H1 (cell line): ENCODE data around the gene TCF4. TPM values are rescaled to one million over a fixed set of nuclear protein-coding genes. Genes with fewer than 3 reads are reported as not detected.

Experiments used
- CTCF ChIA-PET: fragments of 300-600 bp; sonication (Branson Sonifier 250); formaldehyde crosslinking; loops from one replicate; lab custom pipeline; 2021; ENCODE audit not compliant: partially characterized antibody; lab: Charles Lee
- POLR2A ChIA-PET: fragments of 300-600 bp; sonication (Branson Sonifier 250); formaldehyde crosslinking; loops from one replicate; lab custom pipeline; 2021; ENCODE audit warnings: inconsistent platforms; ENCODE audit not compliant: partially characterized antibody; lab: Charles Lee
- DNase-seq, 2 experiments: peaks; one replicate each; pipeline versions ENCODE4 v3.0.0 to v3.0.0-alpha.2; 2010 to 2022; ENCODE audit warnings: low spot score in 2 of 2, low read depth in 1 of 2, mixed read lengths in 1 of 2
- FAIRE-seq: peaks from 2 replicates; lab custom pipeline; 2011; peaks lifted over from hg19 to GRCh38; lab: Jason Lieb, UNC
- H2AFZ ChIP-seq: 2 replicates; pipeline ENCODE4 v1.8.1; 2012; ENCODE audit warnings: low read length, inconsistent platforms
- H2AK5ac ChIP-seq: 2 replicates; pipeline ENCODE4 v1.6.1; 2013; ENCODE audit warnings: low read depth, low read length
- H2BK120ac ChIP-seq: replicated peaks from 2 replicates; pipeline ENCODE3; 2013; ENCODE audit warnings: low read depth, low read length, inconsistent platforms
- H2BK12ac ChIP-seq: 2 replicates; pipeline ENCODE4 v1.6.1; 2013; ENCODE audit warnings: low read depth, low read length
- H2BK15ac ChIP-seq: 2 replicates; pipeline ENCODE4 v1.6.1; 2013; ENCODE audit warnings: low read length
- H2BK20ac ChIP-seq: 2 replicates; pipeline ENCODE4 v1.6.1; 2013; ENCODE audit warnings: low read length
- H2BK5ac ChIP-seq: 2 replicates; pipeline ENCODE4 v1.6.1; 2013; ENCODE audit warnings: low read depth, low read length
- H3K14ac ChIP-seq: 2 replicates; pipeline ENCODE4 v1.6.1; 2013; ENCODE audit warnings: inconsistent platforms; ENCODE audit not compliant: insufficient read length
- H3K18ac ChIP-seq: 2 replicates; pipeline ENCODE4 v1.6.1; 2013; ENCODE audit warnings: low read length; ENCODE audit errors: extremely low read depth
- H3K23ac ChIP-seq: 2 replicates; pipeline ENCODE4 v1.6.1; 2013; ENCODE audit warnings: inconsistent platforms; ENCODE audit not compliant: insufficient read length
- H3K23me2 ChIP-seq: 2 replicates; pipeline ENCODE4 v1.6.1; 2013; ENCODE audit warnings: low read depth, low read length
- H3K27ac ChIP-seq: 2 replicates; pipeline ENCODE4 v1.6.1; 2011; ENCODE audit warnings: low read depth, low read length, inconsistent platforms
- H3K27me3 ChIP-seq, 4 experiments: replicated peaks in 1 of 4; 1 replicate in 1 of 4; 2 replicates in 3 of 4; pipeline versions ENCODE4 v1.6.1 to v1.8.1; 2011 to 2013; ENCODE audit warnings: low read length in 3 of 4, mild to moderate bottlenecking in 3 of 4, inconsistent platforms in 2 of 4, mixed read lengths in 2 of 4, moderate library complexity in 1 of 4; ENCODE audit not compliant: control insufficient read depth in 3 of 4, insufficient read depth in 3 of 4; ENCODE audit errors: extremely low read depth in 1 of 4
- H3K36me3 ChIP-seq, 4 experiments: 2 replicates each; pipeline versions ENCODE4 v1.6.1 to v1.8.1; 2011 to 2013; ENCODE audit warnings: mild to moderate bottlenecking in 4 of 4, low read length in 3 of 4, moderate library complexity in 2 of 4, control low read depth in 1 of 4, inconsistent platforms in 1 of 4; ENCODE audit not compliant: insufficient read depth in 4 of 4, control insufficient read depth in 2 of 4
- H3K4ac ChIP-seq: replicated peaks from 2 replicates; pipeline ENCODE3; 2013; ENCODE audit warnings: low read length, low read depth, mixed read lengths, inconsistent platforms; ENCODE audit not compliant: insufficient read length
- H3K4me1 ChIP-seq, 4 experiments: replicated peaks in 1 of 4; 1 replicate in 1 of 4; 2 replicates in 3 of 4; pipeline versions ENCODE4 v1.6.1 to v1.8.1; 2011 to 2013; ENCODE audit warnings: low read length in 3 of 4, inconsistent platforms in 2 of 4, mixed read lengths in 1 of 4; ENCODE audit not compliant: insufficient read depth in 4 of 4, control insufficient read depth in 3 of 4
- H3K4me2 ChIP-seq, 2 experiments: 2 replicates each; pipeline versions ENCODE4 v1.6.1 to v1.8.1; 2011 to 2013; ENCODE audit warnings: low read depth in 2 of 2, low read length in 2 of 2, control low read depth in 1 of 2, inconsistent platforms in 1 of 2, mild to moderate bottlenecking in 1 of 2; ENCODE audit not compliant: insufficient read depth in 1 of 2
- H3K4me3 ChIP-seq, 4 experiments: fragments of 200-600, 300-600 bp in 1 of 4; sonication (generic), shearing (Covaris generic), sonication (Bioruptor Twin) in 1 of 4; 2 replicates each; pipeline versions ENCODE4 v1.5.1 to v1.8.1; 2011 to 2016; ENCODE audit warnings: low read length in 4 of 4, low read depth in 3 of 4, control low read depth in 2 of 4, inconsistent platforms in 2 of 4, mild to moderate bottlenecking in 2 of 4, mixed read lengths in 1 of 4, moderate library complexity in 1 of 4; ENCODE audit not compliant: insufficient read depth in 2 of 4; ENCODE audit errors: extremely low read depth in 1 of 4
- H3K56ac ChIP-seq: replicated peaks from 2 replicates; pipeline ENCODE3; 2013; ENCODE audit warnings: low read depth, mild to moderate bottlenecking, mixed read lengths, low read length, inconsistent platforms; ENCODE audit not compliant: insufficient read length
- H3K79me1 ChIP-seq: 2 replicates; pipeline ENCODE4 v1.6.1; 2013; ENCODE audit warnings: low read depth, low read length, control low read depth
- H3K79me2 ChIP-seq, 2 experiments: 2 replicates each; pipeline versions ENCODE4 v1.6.1 to v1.8.1; 2012 to 2013; ENCODE audit warnings: low read length in 2 of 2, mild to moderate bottlenecking in 2 of 2, inconsistent platforms in 1 of 2; ENCODE audit not compliant: insufficient read depth in 2 of 2, control insufficient read depth in 1 of 2
- H3K9ac ChIP-seq, 4 experiments: replicated peaks in 1 of 4; 1 replicate in 1 of 4; 2 replicates in 3 of 4; pipeline versions ENCODE4 v1.6.1 to v1.8.1; 2011 to 2013; ENCODE audit warnings: low read depth in 3 of 4, low read length in 3 of 4, control low read depth in 2 of 4, mild to moderate bottlenecking in 2 of 4, moderate library complexity in 2 of 4, inconsistent platforms in 1 of 4; ENCODE audit errors: extremely low read depth in 1 of 4
- H3K9me3 ChIP-seq, 2 experiments: 2 replicates each; pipeline versions ENCODE4 v1.6.1 to v1.8.1; 2012 to 2013; ENCODE audit warnings: mild to moderate bottlenecking in 2 of 2, moderate library complexity in 2 of 2, control low read depth in 1 of 2, inconsistent platforms in 1 of 2, low read depth in 1 of 2, low read length in 1 of 2, mixed read lengths in 1 of 2; ENCODE audit not compliant: insufficient read depth in 2 of 2
- H4K20me1 ChIP-seq, 2 experiments: replicated peaks in 1 of 2; 2 replicates each; pipeline versions ENCODE3 to v1.8.1; 2011 to 2013; ENCODE audit warnings: inconsistent platforms in 2 of 2, low read length in 2 of 2, mild to moderate bottlenecking in 1 of 2; ENCODE audit not compliant: insufficient read depth in 2 of 2, control insufficient read depth in 1 of 2
- H4K5ac ChIP-seq: 2 replicates; pipeline ENCODE4 v1.6.1; 2013; ENCODE audit warnings: low read length, low read depth, mixed read lengths, inconsistent platforms; ENCODE audit not compliant: insufficient read length
- H4K8ac ChIP-seq: 2 replicates; pipeline ENCODE4 v1.8.0; 2013; ENCODE audit warnings: mild to moderate bottlenecking, moderate library complexity, low read length, inconsistent platforms; ENCODE audit not compliant: insufficient read depth; ENCODE audit errors: extremely low read depth
- H4K91ac ChIP-seq: replicated peaks from 2 replicates; pipeline ENCODE3; 2013; ENCODE audit warnings: low read length, mixed read lengths, inconsistent platforms; ENCODE audit not compliant: insufficient read length
- CBX5 ChIP-seq: fragments of 300-800, 300-1000 bp; sonication (generic); IDR thresholded peaks from 2 replicates; pipeline ENCODE4 v1.7.1; 2016; ENCODE audit warnings: antibody characterized with exemption, low read length, low read depth
- CBX8 ChIP-seq: fragments of 300-800, 300-1000 bp; sonication (generic); IDR thresholded peaks from 2 replicates; pipeline ENCODE4 v1.7.1; 2016; ENCODE audit warnings: low read depth, low read length, borderline replicate concordance
- KDM1A ChIP-seq: fragments of 200-600, 300-600 bp; sonication (generic); IDR thresholded peaks from 2 replicates; pipeline ENCODE4 v1.7.1; 2016; ENCODE audit warnings: mild to moderate bottlenecking, low read length, borderline replicate concordance
- MAFK ChIP-seq: IDR thresholded peaks from 2 replicates; pipeline ENCODE4 v1.6.1; 2012; ENCODE audit warnings: low read depth, mild to moderate bottlenecking, improper control_type of control experiment, low read length
- RNF2 ChIP-seq: fragments of 200-900, 300-1000 bp; sonication (generic); IDR thresholded peaks from 2 replicates; pipeline ENCODE4 v1.7.1; 2016; ENCODE audit warnings: borderline replicate concordance, low read depth, mild to moderate bottlenecking, antibody characterized with exemption, low read length; ENCODE audit not compliant: poor library complexity, severe bottlenecking; ENCODE audit errors: missing control alignments
- RXRA ChIP-seq: IDR thresholded peaks from 2 replicates; pipeline ENCODE4 v1.6.1; 2011; ENCODE audit warnings: low read depth, mild to moderate bottlenecking, low read length, moderate library complexity; ENCODE audit not compliant: insufficient read depth
- WGBS, 2 experiments: shearing (Covaris generic) in 1 of 2; methylation state at CpG; one replicate each; pipeline versions ENCODE4 v1.1.6 to v1.1.7; 2013 to 2015; ENCODE audit warnings: low lambda C conversion rate in 2 of 2, mixed read lengths in 2 of 2, inconsistent platforms in 1 of 2, low coverage in 1 of 2, missing lambda C conversion rate in 1 of 2; ENCODE audit not compliant: insufficient replicate concordance in 2 of 2, insufficient coverage in 1 of 2, insufficient read length in 1 of 2; ENCODE audit errors: extremely low coverage in 1 of 2, missing lambda C conversion rate in 1 of 2; 5-methylcytosine and 5-hydroxymethylcytosine counted together
- polyA plus RNA-seq, 7 experiments: library from polyadenylated mRNA; depleted of rRNA in 3 of 7; stranded (reverse) in 5 of 7; unstranded in 2 of 7; fragments of >200 nt in 5 of 7; fragments of 200-250 nt in 2 of 7; gene quantifications; 1 replicate in 5 of 7; 2 replicates in 1 of 7; 4 replicates in 1 of 7; pipeline versions ENCODE4 v1.2.1 to v1.2.3, GENCODE V29; 2011 to 2013; ENCODE audit warnings: missing spikeins in 2 of 7, mixed read lengths in 2 of 7
- total RNA-seq: library from RNA; stranded (reverse); fragmentation: NEBNext Ultra II Directional; extraction: Animal tissue kit (Norgen Biotek cat#: 25700); gene quantifications from 2 replicates; pipeline ENCODE4 v1.2.1, GENCODE V29; 2021

The TCF4 gene
- total and polyA plus RNA-seq, 2 of the 8 experiments (the other 6 are each of a cell fraction or from before 2014, with no cell fraction given) = 59.3 to 118 TPM

GRCh38 chr18:55179425-55179824 is 408.6 kb downstream of the TCF4 start:
- H4K91ac ChIP-seq = no peak overlapping the region
- H3K27ac ChIP-seq = no peak overlapping the region
- H3K56ac ChIP-seq = no peak overlapping the region
- no peak overlapping the region for H3K4ac ChIP-seq
- POLR2A ChIA-PET = no interaction called here
- H2BK12ac ChIP-seq = no peak overlapping the region
- 84% methylated on average over 5 of the region's 5 CpGs; no CpG with 5 or more reads in 1 of the 2 experiments for WGBS, 2 experiments
- no peak overlapping the region for H2AFZ ChIP-seq
- H2AK5ac ChIP-seq = no peak overlapping the region
- H3K79me2 ChIP-seq = no peaks in the 10 kb centered on the region
- no peaks in the 10 kb centered on the region for H3K36me3 ChIP-seq
- no peaks in the 10 kb centered on the region for H4K20me1 ChIP-seq
- H3K9ac ChIP-seq = no peak overlapping the region
- CTCF ChIA-PET = interaction anchor here (1.3 kb wide), 1 partner anchor 10 kb away, joined by 3 read pairs; no protein-coding TSS in a partner anchor
- H3K4me3 ChIP-seq = no peak overlapping the region
- H3K23me2 ChIP-seq = 0 out of 2 replicates have a peak, but pooled peaks cover 2% of the 10 kb centered on the region
- no peaks in the 10 kb centered on the region for H3K79me1 ChIP-seq
- H4K5ac ChIP-seq = no peak overlapping the region
- H3K4me2 ChIP-seq = no peak overlapping the region
- no peak for FAIRE-seq
- H3K9me3 ChIP-seq = no peaks in the 10 kb centered on the region; a peak in 1 of 4 replicates
- no peak overlapping the region for H2BK5ac ChIP-seq
- no peak overlapping the region for H3K18ac ChIP-seq
- no peak overlapping the region for H2BK120ac ChIP-seq
- no peak overlapping the region for H3K23ac ChIP-seq
- H2BK20ac ChIP-seq = no peak overlapping the region
- no peak for DNase-seq
- no peak overlapping the region for H4K8ac ChIP-seq
- TF ChIP-seq RNF2 (no peak), MAFK (no peak), CBX8 (no peak), RXRA (no peak), KDM1A (no peak), CBX5 (no peak)
- H3K4me1 ChIP-seq = no peaks in the 10 kb centered on the region
- no peak overlapping the region for H2BK15ac ChIP-seq
- H3K27me3 ChIP-seq = peaks cover 0 to 1% (median 0%) of the 10 kb centered on the region in 4 experiments; a peak in 1 of 7 replicates
- no peak overlapping the region for H3K14ac ChIP-seq
